ENCODE measurements around the gene TLX1. TPM values are rescaled to one million over a fixed set of nuclear protein-coding genes. Genes with fewer than 3 reads are reported as not detected.

The TLX1 gene
- total RNA-seq, 1 donor from 2014 or later: not detected

DNA sequence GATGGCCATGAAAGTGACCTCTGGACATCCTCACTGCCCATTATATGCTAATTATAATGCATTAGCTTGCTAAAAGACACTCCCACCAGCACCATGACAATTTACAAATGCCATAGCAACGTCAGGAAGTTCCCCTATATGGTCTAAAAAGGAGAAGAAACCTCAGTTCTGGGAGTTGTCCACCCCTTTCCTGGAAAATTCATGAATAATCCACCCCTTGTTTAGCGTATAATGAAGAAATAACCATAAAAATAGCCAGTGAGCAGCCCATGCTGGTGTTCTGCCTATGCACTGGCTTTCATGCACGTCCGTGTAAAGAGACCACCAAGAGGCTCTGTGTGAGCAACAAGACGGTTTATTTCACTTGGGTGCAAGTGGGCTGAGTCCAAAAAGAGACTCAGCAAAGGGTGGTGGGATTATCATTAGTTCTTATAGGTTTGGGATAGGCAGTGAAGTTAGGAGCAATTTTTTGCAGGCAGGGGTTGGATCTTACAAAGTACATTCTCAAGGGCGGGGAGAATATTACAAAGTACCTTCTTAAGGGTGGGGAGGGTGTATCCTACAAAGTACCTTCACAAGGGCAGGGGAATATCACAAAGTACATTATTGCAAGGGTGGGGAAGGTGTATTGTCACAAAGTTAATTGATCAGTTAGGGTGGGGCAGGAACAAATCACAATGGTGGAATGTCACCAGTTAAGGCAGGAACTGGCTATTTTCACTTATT is 52.5 kb downstream of the TLX1 start:
- ChIA-PET POLR2A (no interaction called here), CTCF (no interaction called here)
- H3K4me3 Mint-ChIP-seq: no peak overlapping the region
- TF ChIP-seq, protein P1, sequence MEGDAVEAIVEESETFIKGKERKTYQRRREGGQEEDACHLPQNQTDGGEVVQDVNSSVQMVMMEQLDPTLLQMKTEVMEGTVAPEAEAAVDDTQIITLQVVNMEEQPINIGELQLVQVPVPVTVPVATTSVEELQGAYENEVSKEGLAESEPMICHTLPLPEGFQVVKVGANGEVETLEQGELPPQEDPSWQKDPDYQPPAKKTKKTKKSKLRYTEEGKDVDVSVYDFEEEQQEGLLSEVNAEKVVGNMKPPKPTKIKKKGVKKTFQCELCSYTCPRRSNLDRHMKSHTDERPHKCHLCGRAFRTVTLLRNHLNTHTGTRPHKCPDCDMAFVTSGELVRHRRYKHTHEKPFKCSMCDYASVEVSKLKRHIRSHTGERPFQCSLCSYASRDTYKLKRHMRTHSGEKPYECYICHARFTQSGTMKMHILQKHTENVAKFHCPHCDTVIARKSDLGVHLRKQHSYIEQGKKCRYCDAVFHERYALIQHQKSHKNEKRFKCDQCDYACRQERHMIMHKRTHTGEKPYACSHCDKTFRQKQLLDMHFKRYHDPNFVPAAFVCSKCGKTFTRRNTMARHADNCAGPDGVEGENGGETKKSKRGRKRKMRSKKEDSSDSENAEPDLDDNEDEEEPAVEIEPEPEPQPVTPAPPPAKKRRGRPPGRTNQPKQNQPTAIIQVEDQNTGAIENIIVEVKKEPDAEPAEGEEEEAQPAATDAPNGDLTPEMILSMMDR (IDR thresholded peaks at IDR 0.05): no peak
- ATAC-seq (ENCODE audit: low read depth) (no peak), DNase-seq (no peak)
- H3K27ac Mint-ChIP-seq: no peak overlapping the region
- H3K36me3 Mint-ChIP-seq (ENCODE audit: low read depth): no peaks in the 10 kb centered on the region
- no peaks in the 10 kb centered on the region for H3K4me1 Mint-ChIP-seq
- peaks cover 27% of the 10 kb centered on the region for H3K27me3 Mint-ChIP-seq
- H3K9me3 Mint-ChIP-seq: no peaks in the 10 kb centered on the region
- intact Hi-C loops (cut with micrococcal nuclease): no loop called here

Other genes starting within 250 kb of the TLX1 start
- 29.9 and 35.5 TPM in 2 replicates for gene SLF2, start 218.3 kb upstream of the TLX1 start, total RNA-seq
- 0.60 and 0.78 TPM in 2 replicates for gene SEMA4G, start 161.8 kb upstream of the TLX1 start, total RNA-seq
- 44.2 and 46.3 TPM in 2 replicates for gene MRPL43, start 143.8 kb upstream of the TLX1 start, total RNA-seq
- gene TWNK, start 143.8 kb upstream of the TLX1 start, total RNA-seq: 19.2 and 20.5 TPM in 2 replicates
- gene LZTS2, start 131.5 kb upstream of the TLX1 start, total RNA-seq: 12.6 and 14.9 TPM in 2 replicates
- 0.11 TPM in 1 of 2 replicates, not detected in the other for gene PDZD7, start 100.2 kb upstream of the TLX1 start, total RNA-seq
- 9.5 and 9.8 TPM in 2 replicates for gene SFXN3, start 100.1 kb upstream of the TLX1 start, total RNA-seq
- 0.58 TPM in 1 of 2 replicates, not detected in the other for gene KAZALD1, start 69.3 kb upstream of the TLX1 start, total RNA-seq
- gene LBX1, start 98.2 kb downstream of the TLX1 start, total RNA-seq: not detected in 2 replicates
- gene BTRC, start 222.9 kb downstream of the TLX1 start, total RNA-seq: 11.8 and 19.4 TPM in 2 replicates